ENCODE measurements around the gene PNPT1.

- TF ChIP-seq CTCF (IDR thresholded peaks at IDR 0.05): no peak
- no peak for TF ChIP-seq POLR2A (IDR thresholded peaks at IDR 0.05)
These were observed 65.7 kb downstream of the PNPT1 start for GRCh38 chr2:55627915-55628314.

All from adrenal gland (tissue), 5 donors.